Choroid plexus epithelial cell (primary cell): ENCODE results near the gene AIM2.

Experiments used
- DNase-seq: peaks from one replicate; pipeline ENCODE4 v3.0.0-alpha.2; 2010; ENCODE audit warnings: low read depth
- H3K4me3 ChIP-seq: 2 replicates; pipeline ENCODE4 v1.5.1; 2011; ENCODE audit warnings: low read depth, mild to moderate bottlenecking, control low read depth, low read length, moderate library complexity
- CTCF ChIP-seq: conservative IDR thresholded peaks from 2 replicates; pipeline ENCODE4 v1.5.1; 2011; ENCODE audit warnings: low read depth, mild to moderate bottlenecking, control low read depth, inconsistent platforms, low read length, moderate library complexity

The AIM2 gene

GRCh38 chr1:159089184-159089791 is 12.7 kb upstream of the AIM2 start:
- DNase-seq: peak; percentile 21
- TF ChIP-seq CTCF: peak; percentile 52
- H3K4me3 ChIP-seq: no peak overlapping the region

GRCh38 chr1:159088546-159089183 is 12.1 kb upstream of the AIM2 start:
- no peak overlapping the region for H3K4me3 ChIP-seq
- no peak for DNase-seq
- TF ChIP-seq CTCF: no peak

GRCh38 chr1:159088050-159088449 is 11.5 kb upstream of the AIM2 start:
- DNase-seq: peak; percentile 56
- TF ChIP-seq CTCF: no peak
- H3K4me3 ChIP-seq: no peak overlapping the region

- DNase-seq: no peak
- H3K4me3 ChIP-seq: no peak overlapping the region
- no peak for TF ChIP-seq CTCF
These were observed 8.3 kb upstream of the AIM2 start for GRCh38 chr1:159084867-159085266.

GRCh38 chr1:159084152-159084551 is 7.6 kb upstream of the AIM2 start:
- no peak for TF ChIP-seq CTCF
- DNase-seq: no peak

GRCh38 chr1:159083013-159083412 is 6.4 kb upstream of the AIM2 start:
- no peak for DNase-seq
- no peak overlapping the region for H3K4me3 ChIP-seq
- TF ChIP-seq CTCF: no peak

More at GRCh38 chr1:159084152-159084551, 7.6 kb upstream of the AIM2 start:
- no peak overlapping the region for H3K4me3 ChIP-seq

GRCh38 chr1:159081626-159082025 is 5.1 kb upstream of the AIM2 start:
- no peak for TF ChIP-seq CTCF
- DNase-seq: no peak
- no peak overlapping the region for H3K4me3 ChIP-seq
